A549 (cell line): Measurements from ENCODE around the gene UTP18.

ENCODE experiments used
- BHLHE40 ChIP-seq: IDR thresholded peaks from 2 replicates; pipeline ENCODE4 v1.6.1; 2012; ENCODE audit warnings: low read depth, low read length, inconsistent platforms
- EP300 ChIP-seq, 2 experiments: fragments of >200 bp; sonication (Bioruptor Twin); formaldehyde crosslinking; IDR thresholded peaks; 2 replicates in 1 of 2; 3 replicates in 1 of 2; pipeline ENCODE4 v1.6.1; 2016 to 2017
- FOSB ChIP-seq: fragments of 250-450 bp; sonication (Bioruptor Pico); IDR thresholded peaks from 2 replicates; pipeline ENCODE4 v1.5.0; 2020; ENCODE audit warnings: mild to moderate bottlenecking, moderate library complexity
- JUNB ChIP-seq: fragments of >200 bp; sonication (Bioruptor Twin); formaldehyde crosslinking; IDR thresholded peaks from 2 replicates; pipeline ENCODE4 v1.6.1; 2016
- POLR2A ChIP-seq: IDR thresholded peaks from 2 replicates; pipeline ENCODE4 v1.6.1; 2012; ENCODE audit warnings: mild to moderate bottlenecking, low read length
- RAD21 ChIP-seq, 2 experiments: fragments of >200 bp in 1 of 2; sonication (Bioruptor Twin) in 1 of 2; formaldehyde crosslinking in 1 of 2; IDR thresholded peaks in 1 of 2; conservative IDR thresholded peaks in 1 of 2; 2 replicates in 1 of 2; 3 replicates in 1 of 2; pipeline ENCODE4 v1.6.1; 2012 to 2018; ENCODE audit warnings: inconsistent platforms in 1 of 2
- SREBF2 ChIP-seq: fragments of 450-650 bp; IDR thresholded peaks from 2 replicates; pipeline ENCODE4 v1.6.1; 2014; ENCODE audit warnings: mild to moderate bottlenecking, moderate library complexity
- TF ChIP-seq, protein P1 (sequence below): fragments of >200 bp; sonication (Bioruptor Twin); formaldehyde crosslinking; IDR thresholded peaks from 3 replicates; pipeline ENCODE4 v1.5.1; 2016
- TF ChIP-seq, protein P2 (sequence below): fragments of 450-650 bp; IDR thresholded peaks from 2 replicates; pipeline ENCODE4 v1.6.1; 2014; ENCODE audit warnings: antibody characterized with exemption
- TF ChIP-seq, protein P3 (sequence below): fragments of 250-450 bp; sonication (Bioruptor Pico); IDR thresholded peaks from 2 replicates; pipeline ENCODE4 v1.5.0; 2021; ENCODE audit warnings: mild to moderate bottlenecking, moderate library complexity, borderline replicate concordance

DNA sequence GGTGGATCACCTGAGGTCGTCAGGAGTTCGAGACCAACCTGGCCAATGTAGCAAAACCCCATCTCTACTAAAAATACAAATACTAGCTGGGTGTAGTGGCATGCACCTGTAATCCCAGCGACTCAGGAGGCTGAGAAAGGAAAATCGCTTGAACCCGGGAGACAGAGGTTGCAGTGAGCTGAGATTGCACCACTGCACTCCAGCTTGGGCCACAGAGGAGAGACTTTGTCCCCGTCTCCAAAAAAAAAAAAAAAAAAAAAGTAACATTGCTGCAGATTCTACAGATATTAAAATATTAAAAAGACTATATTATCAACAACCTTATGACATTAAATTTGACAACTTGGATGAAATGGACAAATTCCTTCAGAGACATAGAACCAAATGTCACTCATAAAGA, 26.2 kb upstream of the UTP18 start:
- TF ChIP-seq, protein P1, sequence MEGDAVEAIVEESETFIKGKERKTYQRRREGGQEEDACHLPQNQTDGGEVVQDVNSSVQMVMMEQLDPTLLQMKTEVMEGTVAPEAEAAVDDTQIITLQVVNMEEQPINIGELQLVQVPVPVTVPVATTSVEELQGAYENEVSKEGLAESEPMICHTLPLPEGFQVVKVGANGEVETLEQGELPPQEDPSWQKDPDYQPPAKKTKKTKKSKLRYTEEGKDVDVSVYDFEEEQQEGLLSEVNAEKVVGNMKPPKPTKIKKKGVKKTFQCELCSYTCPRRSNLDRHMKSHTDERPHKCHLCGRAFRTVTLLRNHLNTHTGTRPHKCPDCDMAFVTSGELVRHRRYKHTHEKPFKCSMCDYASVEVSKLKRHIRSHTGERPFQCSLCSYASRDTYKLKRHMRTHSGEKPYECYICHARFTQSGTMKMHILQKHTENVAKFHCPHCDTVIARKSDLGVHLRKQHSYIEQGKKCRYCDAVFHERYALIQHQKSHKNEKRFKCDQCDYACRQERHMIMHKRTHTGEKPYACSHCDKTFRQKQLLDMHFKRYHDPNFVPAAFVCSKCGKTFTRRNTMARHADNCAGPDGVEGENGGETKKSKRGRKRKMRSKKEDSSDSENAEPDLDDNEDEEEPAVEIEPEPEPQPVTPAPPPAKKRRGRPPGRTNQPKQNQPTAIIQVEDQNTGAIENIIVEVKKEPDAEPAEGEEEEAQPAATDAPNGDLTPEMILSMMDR: no peak
- TF ChIP-seq SREBF2: no peak
- TF ChIP-seq, protein P2, sequence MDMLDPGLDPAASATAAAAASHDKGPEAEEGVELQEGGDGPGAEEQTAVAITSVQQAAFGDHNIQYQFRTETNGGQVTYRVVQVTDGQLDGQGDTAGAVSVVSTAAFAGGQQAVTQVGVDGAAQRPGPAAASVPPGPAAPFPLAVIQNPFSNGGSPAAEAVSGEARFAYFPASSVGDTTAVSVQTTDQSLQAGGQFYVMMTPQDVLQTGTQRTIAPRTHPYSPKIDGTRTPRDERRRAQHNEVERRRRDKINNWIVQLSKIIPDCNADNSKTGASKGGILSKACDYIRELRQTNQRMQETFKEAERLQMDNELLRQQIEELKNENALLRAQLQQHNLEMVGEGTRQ: no peak
- TF ChIP-seq FOSB: no peak
- TF ChIP-seq JUNB: no peak
- TF ChIP-seq POLR2A: no peak
- no peak for TF ChIP-seq BHLHE40
- no peak for TF ChIP-seq EP300 (IDR thresholded peaks at IDR 0.05)
- TF ChIP-seq, protein P3, sequence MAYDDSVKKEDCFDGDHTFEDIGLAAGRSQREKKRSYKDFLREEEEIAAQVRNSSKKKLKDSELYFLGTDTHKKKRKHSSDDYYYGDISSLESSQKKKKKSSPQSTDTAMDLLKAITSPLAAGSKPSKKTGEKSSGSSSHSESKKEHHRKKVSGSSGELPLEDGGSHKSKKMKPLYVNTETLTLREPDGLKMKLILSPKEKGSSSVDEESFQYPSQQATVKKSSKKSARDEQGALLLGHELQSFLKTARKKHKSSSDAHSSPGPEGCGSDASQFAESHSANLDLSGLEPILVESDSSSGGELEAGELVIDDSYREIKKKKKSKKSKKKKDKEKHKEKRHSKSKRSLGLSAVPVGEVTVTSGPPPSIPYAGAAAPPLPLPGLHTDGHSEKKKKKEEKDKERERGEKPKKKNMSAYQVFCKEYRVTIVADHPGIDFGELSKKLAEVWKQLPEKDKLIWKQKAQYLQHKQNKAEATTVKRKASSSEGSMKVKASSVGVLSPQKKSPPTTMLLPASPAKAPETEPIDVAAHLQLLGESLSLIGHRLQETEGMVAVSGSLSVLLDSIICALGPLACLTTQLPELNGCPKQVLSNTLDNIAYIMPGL (CRISPR knock-in tag): no peak
- TF ChIP-seq RAD21 (conservative IDR thresholded peaks at IDR 0.05 in 1 of 2, IDR thresholded peaks at IDR 0.05 in 1 of 2): no peak
